GM23338 (cell line): Measurements from ENCODE around the gene PPM1H. TPM values are rescaled to one million over a fixed set of nuclear protein-coding genes. Genes with fewer than 3 reads are reported as not detected.
A peak's percentile ranks its signal among the peaks of the same experiment; 100 is the strongest.

ENCODE experiments used
- ATAC-seq: fragments of 200-7000 bp; cut with Tn5 transposase; 3 replicates; pipeline ENCODE4 v1.9.1; 2020
- DNase-seq: peaks from one replicate; pipeline ENCODE4 v3.0.0-alpha.2; 2015; ENCODE audit warnings: low spot score
- H2AFZ ChIP-seq: fragments of 200-600 bp; sonication (generic); 2 replicates; pipeline ENCODE4 v1.8.0; 2016; ENCODE audit warnings: antibody characterized with exemption, mild to moderate bottlenecking, moderate library complexity
- H3F3A ChIP-seq: fragments of 200-600 bp; sonication (generic); replicated peaks from 2 replicates; pipeline ENCODE4 v1.8.0; 2017; ENCODE audit warnings: antibody characterized with exemption, mixed run types, low read depth
- H3K27ac ChIP-seq: fragments of 200-600 bp; sonication (generic); 2 replicates; pipeline ENCODE4 v1.6.1; 2016; ENCODE audit warnings: low read depth
- H3K27me3 ChIP-seq: fragments of 200-600 bp; sonication (generic); 2 replicates; pipeline ENCODE4 v1.8.0; 2016; ENCODE audit warnings: mild to moderate bottlenecking, mixed run types, moderate library complexity; ENCODE audit not compliant: insufficient read depth
- H3K36me3 ChIP-seq: fragments of 200-600 bp; sonication (generic); 2 replicates; pipeline ENCODE4 v1.8.0; 2016; ENCODE audit warnings: mild to moderate bottlenecking; ENCODE audit not compliant: insufficient read depth
- H3K4me1 ChIP-seq: fragments of 200-600 bp; sonication (generic); 2 replicates; pipeline ENCODE4 v1.8.0; 2016; ENCODE audit warnings: mild to moderate bottlenecking, moderate library complexity; ENCODE audit not compliant: insufficient read depth
- H3K4me2 ChIP-seq: fragments of 200-600 bp; sonication (generic); 2 replicates; pipeline ENCODE4 v1.7.1; 2017; ENCODE audit warnings: mixed run types
- H3K4me3 ChIP-seq: fragments of 200-600 bp; sonication (generic); 2 replicates; pipeline ENCODE4 v1.6.1; 2016; ENCODE audit warnings: mixed run types
- H3K79me2 ChIP-seq: fragments of 200-600 bp; sonication (generic); replicated peaks from 2 replicates; pipeline ENCODE4 v1.8.0; 2017; ENCODE audit warnings: mild to moderate bottlenecking; ENCODE audit not compliant: insufficient read depth
- H3K9me2 ChIP-seq: fragments of 200-600 bp; sonication (generic); 2 replicates; pipeline ENCODE4 v1.8.0; 2017; ENCODE audit not compliant: insufficient read depth
- H4K20me1 ChIP-seq: fragments of 200-600 bp; sonication (generic); replicated peaks from 2 replicates; pipeline ENCODE4 v1.8.0; 2017; ENCODE audit warnings: mild to moderate bottlenecking; ENCODE audit not compliant: insufficient read depth
- H3K27ac Mint-ChIP-seq: 2 replicates; pipeline ENCODE4 v1.8.0; 2020; ENCODE audit warnings: inconsistent platforms, mild to moderate bottlenecking, moderate library complexity, mixed read lengths
- H3K27me3 Mint-ChIP-seq: 3 replicates; pipeline ENCODE4 v1.8.0; 2022; ENCODE audit warnings: low read depth, mild to moderate bottlenecking, moderate library complexity, mixed read lengths, inconsistent platforms; ENCODE audit not compliant: insufficient read depth, poor library complexity
- H3K36me3 Mint-ChIP-seq: 3 replicates; pipeline ENCODE4 v1.8.0; 2021; ENCODE audit warnings: low read depth, mild to moderate bottlenecking, inconsistent platforms, moderate library complexity, mixed read lengths
- H3K4me1 Mint-ChIP-seq: 3 replicates; pipeline ENCODE4 v1.8.0; 2020; ENCODE audit warnings: mild to moderate bottlenecking, inconsistent platforms, mixed read lengths
- H3K4me3 Mint-ChIP-seq: 3 replicates; pipeline ENCODE4 v1.8.0; 2021; ENCODE audit warnings: moderate library complexity, mild to moderate bottlenecking, inconsistent platforms, mixed read lengths
- H3K9me3 Mint-ChIP-seq: 3 replicates; pipeline ENCODE4 v1.8.0; 2020; ENCODE audit warnings: moderate library complexity, mild to moderate bottlenecking, inconsistent platforms, mixed read lengths
- CTCF ChIP-seq, 2 experiments: fragments of 200-600 bp in 1 of 2; sonication (generic) in 1 of 2; conservative IDR thresholded peaks; 2 replicates each; pipeline versions ENCODE4 v1.5.1 to v1.6.1; 2016 to 2017; ENCODE audit warnings: antibody characterized with exemption in 2 of 2, low read depth in 2 of 2, mild to moderate bottlenecking in 2 of 2, moderate library complexity in 1 of 2
- EZH2 ChIP-seq: fragments of 200-600 bp; sonication (generic); IDR thresholded peaks from one replicate; pipeline ENCODE4 v1.8.0; 2017; ENCODE audit warnings: antibody characterized with exemption, mild to moderate bottlenecking, low read depth; ENCODE audit not compliant: unreplicated experiment
- NANOG ChIP-seq: IDR thresholded peaks from 2 replicates; pipeline ENCODE4 v1.6.1; 2016; ENCODE audit warnings: antibody characterized with exemption, borderline replicate concordance
- STAT1 ChIP-seq: IDR thresholded peaks from one replicate; pipeline ENCODE4 v1.6.1; 2016; ENCODE audit warnings: antibody characterized with exemption; ENCODE audit not compliant: unreplicated experiment
- ZNF331 ChIP-seq: fragments of 250-450 bp; sonication (Bioruptor Pico); IDR thresholded peaks from 2 replicates; pipeline ENCODE4 v1.5.0; 2020; ENCODE audit warnings: low read depth, mild to moderate bottlenecking, moderate library complexity
- polyA plus RNA-seq: library from polyadenylated mRNA; unstranded; fragments of >200 nt; fragmentation: Nextera tagmentation; extraction: Ambion mirVana; gene quantifications from 2 replicates; pipeline ENCODE4 v1.2.1, GENCODE V29; 2016
- total RNA-seq: library from RNA; depleted of rRNA; stranded (reverse); fragments of >200 nt; shearing (Covaris generic); gene quantifications from 2 replicates; pipeline ENCODE4 v1.2.3, GENCODE V29; 2014

PPM1H gene
- total and polyA plus RNA-seq, 2 experiments from 2014 or later = 11.4 to 41.2 TPM

GRCh38 chr12:62955678-62956077 lies 20.7 kb upstream of the PPM1H start:
- Histone ChIP-seq H3K9me2 (peaks cover 4% of the 10 kb centered on the region; the same call in 1 of the 2 replicates), H3K4me2 (no peak overlapping the region), H3K4me1 (peaks cover 26% of the 10 kb centered on the region), H3F3A (no peaks in the 10 kb centered on the region), H3K27ac (no peak overlapping the region), H4K20me1 (no peaks in the 10 kb centered on the region), H3K4me3 (no peak overlapping the region), H3K27me3 (no peaks in the 10 kb centered on the region), H3K79me2 (no peaks in the 10 kb centered on the region), H3K36me3 (no peaks in the 10 kb centered on the region), H2AFZ (peak overlapping the region; percentile 63)
- Mint-ChIP-seq H3K27me3 (peaks cover 6% of the 10 kb centered on the region), H3K36me3 (no peaks in the 10 kb centered on the region), H3K27ac (0 out of 2 replicates have a peak overlapping the region, but pooled peaks have one; percentile 74), H3K9me3 (no peaks in the 10 kb centered on the region), H3K4me3 (no peak overlapping the region), H3K4me1 (peaks cover 28% of the 10 kb centered on the region)
- TF ChIP-seq EZH2 (no peak), ZNF331 (CRISPR knock-in tag) (no peak), STAT1 (no peak)
- no peak for DNase-seq
- ATAC-seq = no peak

DNA sequence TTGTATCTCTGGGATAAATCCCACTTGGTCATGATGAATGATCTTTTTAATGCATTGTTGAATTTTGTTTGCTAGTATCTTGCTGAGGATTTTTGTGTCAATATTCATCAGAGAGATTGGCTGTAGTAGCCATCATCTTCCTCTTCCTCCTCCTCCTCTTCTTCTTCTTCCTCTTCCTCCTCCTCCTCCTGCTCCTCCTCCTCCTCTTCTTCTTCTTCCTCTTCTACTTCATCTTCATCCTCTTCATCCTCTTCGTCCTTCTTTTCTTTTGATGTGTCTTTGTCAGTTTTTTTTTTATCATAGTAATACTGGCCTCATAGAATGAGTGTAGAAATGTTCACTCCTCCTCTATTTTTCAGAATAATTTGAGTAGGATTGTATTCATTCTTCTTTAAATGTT lies 15.4 kb upstream of the PPM1H start:
- H3K4me1 ChIP-seq = no peaks in the 10 kb centered on the region
- no peaks in the 10 kb centered on the region for H3K79me2 ChIP-seq
- Mint-ChIP-seq H3K36me3 (no peaks in the 10 kb centered on the region), H3K9me3 (no peaks in the 10 kb centered on the region), H3K27me3 (no peaks in the 10 kb centered on the region), H3K27ac (no peak overlapping the region), H3K4me3 (no peak overlapping the region), H3K4me1 (no peaks in the 10 kb centered on the region)
- H3K4me3 ChIP-seq = no peak overlapping the region
- DNase-seq = no peak
- H3K9me2 ChIP-seq = peaks cover 4% of the 10 kb centered on the region; the same call in 1 of the 2 replicates
- ATAC-seq = no peak
- no peaks in the 10 kb centered on the region for H3F3A ChIP-seq
- no peak overlapping the region for H3K4me2 ChIP-seq
- no peak overlapping the region for H2AFZ ChIP-seq
- H3K27ac ChIP-seq = no peak overlapping the region
- no peaks in the 10 kb centered on the region for H3K27me3 ChIP-seq
- H4K20me1 ChIP-seq = no peaks in the 10 kb centered on the region
- TF ChIP-seq EZH2 (no peak), NANOG (no peak)
- H3K36me3 ChIP-seq = no peaks in the 10 kb centered on the region

DNA sequence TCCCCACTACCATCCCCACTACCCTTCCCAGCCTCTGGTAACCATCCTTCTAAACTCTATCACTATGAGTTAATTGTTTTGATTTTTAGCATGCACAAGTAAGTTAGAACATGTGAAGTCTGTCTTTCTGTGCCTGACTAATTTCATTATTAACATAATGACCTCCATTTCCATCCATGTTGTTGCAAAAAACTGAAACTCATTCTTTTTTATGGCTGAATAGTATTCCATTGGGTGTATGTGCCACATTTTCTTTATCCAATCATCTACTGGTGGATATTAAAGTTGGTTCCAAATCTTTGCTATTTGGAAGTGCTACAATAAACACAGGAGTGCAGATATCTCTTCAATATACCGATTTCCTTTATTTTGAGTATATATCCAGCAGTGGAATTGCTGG lies 13.2 kb upstream of the PPM1H start:
- H3K36me3 Mint-ChIP-seq = no peaks in the 10 kb centered on the region
- no peaks in the 10 kb centered on the region for H3K36me3 ChIP-seq
- no peaks in the 10 kb centered on the region for H4K20me1 ChIP-seq
- no peaks in the 10 kb centered on the region for H3F3A ChIP-seq
- H3K27me3 ChIP-seq = no peaks in the 10 kb centered on the region
- H2AFZ ChIP-seq = no peak overlapping the region
- no peaks in the 10 kb centered on the region for H3K9me2 ChIP-seq
- no peaks in the 10 kb centered on the region for H3K4me1 ChIP-seq
- H3K27ac Mint-ChIP-seq = no peak overlapping the region
- peaks cover under 1% of the 10 kb centered on the region; the same call in 2 of the 3 replicates for H3K4me1 Mint-ChIP-seq
- no peak for ATAC-seq
- no peak for TF ChIP-seq CTCF (conservative IDR thresholded peaks at IDR 0.05; ENCODE audit: low read depth in 2 of 2)
- H3K4me2 ChIP-seq = no peak overlapping the region
- H3K27me3 Mint-ChIP-seq = no peaks in the 10 kb centered on the region
- DNase-seq = no peak
- H3K4me3 ChIP-seq = no peak overlapping the region
- no peaks in the 10 kb centered on the region for H3K79me2 ChIP-seq
- H3K4me3 Mint-ChIP-seq = no peak overlapping the region
- no peaks in the 10 kb centered on the region for H3K9me3 Mint-ChIP-seq
- H3K27ac ChIP-seq = no peak overlapping the region
